HepG2 (cell line): Measurements from ENCODE around the gene IQCM. TPM values are rescaled to one million over a fixed set of nuclear protein-coding genes. Genes with fewer than 3 reads are reported as not detected.

Experiments
- ARNT ChIP-seq: fragments of 450-650 bp; IDR thresholded peaks from 2 replicates; pipeline ENCODE4 v1.6.1; 2017
- GZF1 ChIP-seq: sonication (generic); formaldehyde crosslinking; IDR thresholded peaks from 2 replicates; pipeline ENCODE4 v1.5.1; 2020; ENCODE audit warnings: mild to moderate bottlenecking, missing genetic modification reagents
- HIC2 ChIP-seq: sonication (generic); formaldehyde crosslinking; IDR thresholded peaks from 2 replicates; pipeline ENCODE4 v1.9.0; 2022; ENCODE audit warnings: low read depth, missing genetic modification reagents
- HIVEP1 ChIP-seq: sonication (generic); formaldehyde crosslinking; IDR thresholded peaks from 2 replicates; pipeline ENCODE4 v1.4.0; 2020; ENCODE audit warnings: mild to moderate bottlenecking, missing genetic modification reagents
- HNRNPUL1 ChIP-seq: fragments of 200-400 bp; formaldehyde crosslinking; IDR thresholded peaks from 2 replicates; pipeline ENCODE4 v1.6.1; 2017; ENCODE audit warnings: low read depth, mild to moderate bottlenecking, low read length, moderate library complexity
- KMT2B ChIP-seq: IDR thresholded peaks from 2 replicates; pipeline ENCODE4 v1.6.1; 2016; ENCODE audit warnings: missing genetic modification reagents, missing compliant biosample characterization
- POLR2AphosphoS5 ChIP-seq: IDR thresholded peaks from 2 replicates; pipeline ENCODE4 v1.6.1; 2012; ENCODE audit warnings: low read depth, low read length
- SMAD1 ChIP-seq: sonication (generic); formaldehyde crosslinking; IDR thresholded peaks from 2 replicates; pipeline ENCODE4 v1.4.0; 2020; ENCODE audit warnings: missing genetic modification reagents, low read depth, mild to moderate bottlenecking, borderline replicate concordance
- ZBTB4 ChIP-seq: sonication (generic); formaldehyde crosslinking; IDR thresholded peaks from 2 replicates; pipeline ENCODE4 v1.4.0; 2020; ENCODE audit warnings: missing genetic modification reagents, mild to moderate bottlenecking, borderline replicate concordance
- ZNF530 ChIP-seq: sonication (generic); formaldehyde crosslinking; IDR thresholded peaks from 2 replicates; pipeline ENCODE4 v1.5.0; 2020; ENCODE audit warnings: low read depth, mild to moderate bottlenecking, missing genetic modification reagents
- ZNF619 ChIP-seq: sonication (generic); formaldehyde crosslinking; IDR thresholded peaks from 2 replicates; pipeline ENCODE4 v1.4.0; 2020; ENCODE audit warnings: mild to moderate bottlenecking, missing genetic modification reagents
- polyA plus RNA-seq, 8 experiments: library from polyadenylated mRNA; depleted of rRNA in 3 of 8; stranded (reverse) in 7 of 8; unstranded in 1 of 8; fragments of >200 nt; fragmentation: Illumina TruSeq in 4 of 8; extraction: Trizol in 4 of 8; gene quantifications; 2 replicates each; pipeline versions ENCODE4 v1.2.1 to v1.2.3, GENCODE V29; 2011 to 2016; ENCODE audit warnings: low read depth in 4 of 8, missing spikeins in 1 of 8, mixed read lengths in 1 of 8; ENCODE audit not compliant: insufficient read depth in 1 of 8
- total RNA-seq, 5 experiments: library from RNA; depleted of rRNA; stranded (reverse); fragments of >200 nt; fragmentation: Illumina TruSeq; extraction: Trizol; gene quantifications; 2 replicates each; pipeline ENCODE4 v1.2.3, GENCODE V29; 2016; ENCODE audit warnings: low read depth in 1 of 5

The IQCM gene
- total and polyA plus RNA-seq, 2 of the 13 experiments (the other 11 are each of a cell fraction or from before 2014, with no cell fraction given) = not detected

- TF ChIP-seq ZBTB4 = no peak
- no peak for TF ChIP-seq HIVEP1 (CRISPR knock-in tag)
- TF ChIP-seq HNRNPUL1 = no peak
- no peak for TF ChIP-seq HIC2 (CRISPR knock-in tag)
- no peak for TF ChIP-seq SMAD1 (CRISPR knock-in tag)
- TF ChIP-seq GZF1 = no peak
- TF ChIP-seq ZNF530 (CRISPR knock-in tag) = no peak
- no peak for TF ChIP-seq ARNT
- TF ChIP-seq KMT2B (CRISPR knock-in tag) = no peak
- no peak for TF ChIP-seq ZNF619 (CRISPR knock-in tag)
- TF ChIP-seq POLR2AphosphoS5 = no peak
Observed at GRCh38 chr4:149711593-149712365, 103.9 kb downstream of the IQCM start (continued).
